CD14-positive monocyte (primary cell): ENCODE measurements around the gene MINAR1. TPM values are rescaled to one million over a fixed set of nuclear protein-coding genes. Genes with fewer than 3 reads are reported as not detected.

Experiments
- DNase-seq, 3 donors: peaks; one replicate each; pipeline ENCODE4 v3.0.0-alpha.2; 2011 to 2022
- H2AFZ ChIP-seq: 2 replicates; pipeline ENCODE4 v1.6.0; 2012; ENCODE audit warnings: mild to moderate bottlenecking, low read depth, low read length, inconsistent platforms; ENCODE audit not compliant: insufficient read depth, poor library complexity, severe bottlenecking
- H3K27ac ChIP-seq, 2 donors: 1 replicate in 1 of 2; 2 replicates in 1 of 2; pipeline ENCODE4 v1.5.1; 2012 to 2013; ENCODE audit warnings: low read length in 2 of 2, control low read depth in 1 of 2, inconsistent platforms in 1 of 2, low read depth in 1 of 2, mild to moderate bottlenecking in 1 of 2
- H3K27me3 ChIP-seq, 2 donors: one replicate each; pipeline versions ENCODE4 v1.6.0 to v1.6.1; 2011 to 2013; ENCODE audit warnings: low read length in 2 of 2; ENCODE audit not compliant: control insufficient read depth in 2 of 2, insufficient read depth in 2 of 2
- H3K36me3 ChIP-seq, 2 donors: replicated peaks in 1 of 2; 1 replicate in 1 of 2; 2 replicates in 1 of 2; pipeline versions ENCODE4 v1.5.1 to v1.6.1; 2012 to 2013; ENCODE audit warnings: low read length in 2 of 2, control low read depth in 1 of 2, inconsistent platforms in 1 of 2, mild to moderate bottlenecking in 1 of 2; ENCODE audit not compliant: insufficient read depth in 2 of 2, control insufficient read depth in 1 of 2
- H3K4me1 ChIP-seq, 2 donors: 1 replicate in 1 of 2; 2 replicates in 1 of 2; pipeline versions ENCODE4 v1.5.1 to v1.6.1; 2012 to 2013; ENCODE audit warnings: low read length in 2 of 2, control low read depth in 1 of 2, inconsistent platforms in 1 of 2, mild to moderate bottlenecking in 1 of 2, moderate library complexity in 1 of 2; ENCODE audit not compliant: insufficient read depth in 2 of 2, control insufficient read depth in 1 of 2
- H3K4me2 ChIP-seq: replicated peaks from 2 replicates; pipeline ENCODE3; 2012; ENCODE audit warnings: low read length, moderate library complexity, mild to moderate bottlenecking; ENCODE audit not compliant: poor library complexity, severe bottlenecking; ENCODE audit errors: extremely low read depth
- H3K4me3 ChIP-seq, 3 experiments: fragments of 200-600 bp in 1 of 3; sonication (generic) in 1 of 3; replicated peaks in 1 of 3; 1 replicate in 2 of 3; 2 replicates in 1 of 3; pipeline ENCODE4 v1.5.1; 2011 to 2013; ENCODE audit warnings: low read length in 3 of 3, mild to moderate bottlenecking in 3 of 3, control low read depth in 2 of 3, low read depth in 2 of 3, inconsistent platforms in 1 of 3, moderate library complexity in 1 of 3
- H3K79me2 ChIP-seq: 2 replicates; pipeline ENCODE4 v1.6.0; 2012; ENCODE audit warnings: mild to moderate bottlenecking, control low read depth, inconsistent platforms, low read length, moderate library complexity; ENCODE audit not compliant: insufficient read depth
- H3K9ac ChIP-seq: 2 replicates; pipeline ENCODE4 v1.6.0; 2017; ENCODE audit warnings: low read length, mild to moderate bottlenecking; ENCODE audit not compliant: insufficient read depth, poor library complexity, severe bottlenecking
- H3K9me3 ChIP-seq, 2 donors: replicated peaks in 1 of 2; 1 replicate in 1 of 2; 2 replicates in 1 of 2; pipeline versions ENCODE4 v1.5.1 to v1.6.1; 2012 to 2013; ENCODE audit warnings: low read length in 2 of 2, control low read depth in 1 of 2; ENCODE audit not compliant: control insufficient read depth in 1 of 2, insufficient read depth in 1 of 2
- H4K20me1 ChIP-seq: 2 replicates; pipeline ENCODE4 v1.6.0; 2012; ENCODE audit warnings: mild to moderate bottlenecking, low read length, control low read depth, moderate library complexity; ENCODE audit not compliant: insufficient read depth
- H3K27ac Mint-ChIP-seq, 7 donors: one replicate each; pipeline ENCODE4 v1.8.0; 2020; ENCODE audit warnings: mild to moderate bottlenecking in 7 of 7, mixed read lengths in 7 of 7, moderate library complexity in 6 of 7, inconsistent platforms in 2 of 7
- H3K27me3 Mint-ChIP-seq, 3 donors: one replicate each; pipeline ENCODE4 v1.8.0; 2021 to 2022; ENCODE audit warnings: low read depth in 3 of 3, mild to moderate bottlenecking in 3 of 3, mixed read lengths in 3 of 3, moderate library complexity in 3 of 3, inconsistent platforms in 1 of 3
- H3K36me3 Mint-ChIP-seq, 2 donors: one replicate each; pipeline ENCODE4 v1.8.0; 2020; ENCODE audit warnings: mixed read lengths in 2 of 2, inconsistent platforms in 1 of 2, mild to moderate bottlenecking in 1 of 2
- H3K4me1 Mint-ChIP-seq: one replicate; pipeline ENCODE4 v1.8.0; 2020; ENCODE audit warnings: mild to moderate bottlenecking, mixed read lengths
- H3K4me3 Mint-ChIP-seq, 2 donors: one replicate each; pipeline ENCODE4 v1.8.0; 2020; ENCODE audit warnings: mild to moderate bottlenecking in 2 of 2, mixed read lengths in 2 of 2, moderate library complexity in 1 of 2
- H3K9me3 Mint-ChIP-seq, 7 donors: one replicate each; pipeline ENCODE4 v1.8.0; 2020 to 2022; ENCODE audit warnings: mixed read lengths in 7 of 7, mild to moderate bottlenecking in 6 of 7, moderate library complexity in 6 of 7, inconsistent platforms in 2 of 7
- CTCF ChIP-seq: fragments of 200-600 bp; IDR thresholded peaks from one replicate; pipeline ENCODE4 v1.8.0; 2022; ENCODE audit warnings: antibody characterized with exemption, mild to moderate bottlenecking
- WGBS: methylation state at CpG from one replicate; pipeline ENCODE4 v1.1.5; 2013; ENCODE audit warnings: missing lambda C conversion rate; ENCODE audit not compliant: insufficient coverage; 5-methylcytosine and 5-hydroxymethylcytosine counted together
- intact Hi-C, 2 donors: fragments of 100-400 bp; cut with micrococcal nuclease; formaldehyde crosslinking; loops; one replicate each; pipeline versions ENCODE4 v1.15.0 to v1.15.1; 2023
- polyA plus RNA-seq, 3 donors: library from polyadenylated mRNA; depleted of rRNA in 1 of 3; unstranded in 2 of 3; stranded (reverse) in 1 of 3; fragments of 300-500 nt in 2 of 3; fragments of >200 nt in 1 of 3; fragmentation: Illumina TruSeq in 2 of 3; gene quantifications; 1 replicate in 2 of 3; 2 replicates in 1 of 3; pipeline ENCODE4 v1.2.3, GENCODE V29; 2012 to 2021

The MINAR1 gene
- polyA plus RNA-seq, 3 donors, result 0.04 to 0.19 TPM; not detected in 1

GRCh38 chr15:79453446-79453845, 21.3 kb downstream of the MINAR1 start:
- Histone ChIP-seq H3K4me3 (no peak overlapping the region), H3K9ac (no peak overlapping the region), H3K27ac (no peak overlapping the region), H4K20me1 (no peaks in the 10 kb centered on the region), H3K36me3 (no peaks in the 10 kb centered on the region), H3K4me1 (no peaks in the 10 kb centered on the region), H3K4me2 (no peak overlapping the region), H3K27me3 (peaks cover 0 to 4% of the 10 kb centered on the region in 2 donors), H3K79me2 (no peaks in the 10 kb centered on the region), H2AFZ (no peak overlapping the region), H3K9me3 (no peaks in the 10 kb centered on the region)
- no peaks in the 10 kb centered on the region for H3K36me3 Mint-ChIP-seq
- no peak for DNase-seq
- peaks cover 0 to 2% (median 0%) of the 10 kb centered on the region in 7 donors for H3K9me3 Mint-ChIP-seq
- H3K4me1 Mint-ChIP-seq, result no peaks in the 10 kb centered on the region
- peaks cover 3 to 10% (median 6%) of the 10 kb centered on the region in 3 donors for H3K27me3 Mint-ChIP-seq
- H3K4me3 Mint-ChIP-seq, result no peak overlapping the region
- TF ChIP-seq CTCF, result no peak
- no peak overlapping the region for H3K27ac Mint-ChIP-seq
- intact Hi-C loops, result no loop called here
- WGBS, result 100% methylated on average over 1 of the region's 3 CpGs

GRCh38 chr15:79454063-79454462, 21.9 kb downstream of the MINAR1 start:
- no peak for DNase-seq
- Histone ChIP-seq H3K27ac (no peak overlapping the region), H3K9ac (no peak overlapping the region), H3K4me1 (no peaks in the 10 kb centered on the region), H3K79me2 (no peaks in the 10 kb centered on the region), H3K9me3 (no peaks in the 10 kb centered on the region), H3K36me3 (no peaks in the 10 kb centered on the region), H3K4me3 (no peak overlapping the region), H3K4me2 (no peak overlapping the region), H2AFZ (no peak overlapping the region), H3K27me3 (peaks cover 0 to 4% of the 10 kb centered on the region in 2 donors), H4K20me1 (no peaks in the 10 kb centered on the region)
- H3K4me3 Mint-ChIP-seq, result no peak overlapping the region
- peaks cover 3 to 11% (median 6%) of the 10 kb centered on the region in 3 donors for H3K27me3 Mint-ChIP-seq
- no CpG with 5 or more reads among the region's 3 CpGs for WGBS
- no peaks in the 10 kb centered on the region for H3K4me1 Mint-ChIP-seq
- no peak for TF ChIP-seq CTCF
- intact Hi-C loops, result no loop called here
- no peaks in the 10 kb centered on the region for H3K36me3 Mint-ChIP-seq
- peaks cover 0 to 2% (median 0%) of the 10 kb centered on the region in 7 donors for H3K9me3 Mint-ChIP-seq
- no peak overlapping the region for H3K27ac Mint-ChIP-seq
